Measurements from ENCODE around the gene ANKMY1. TPM values are rescaled to one million over a fixed set of nuclear protein-coding genes. Genes with fewer than 3 reads are reported as not detected.

The ANKMY1 gene
- total and polyA plus RNA-seq, 2 of the 13 experiments (the other 11 are each of a cell fraction or from before 2014, with no cell fraction given), result 11.7 to 18.8 TPM

GRCh38 chr2:240586198-240586918 lies 28.6 kb upstream of the ANKMY1 start, which contains the start of gene CAPN10 (continued):
- TF ChIP-seq ZNF142 (CRISPR knock-in tag; IDR thresholded peaks at IDR 0.05), result peak; percentile 89; the same call in 1 of the 2 replicates
- TF ChIP-seq ARHGAP35 (CRISPR knock-in tag; IDR thresholded peaks at IDR 0.05; ENCODE audit: borderline replicate concordance), result no peak
- peak; percentile 74; the same call in 1 of the 2 replicates for TF ChIP-seq KDM3A (CRISPR knock-in tag; IDR thresholded peaks at IDR 0.05; ENCODE audit: low read depth)
- TF ChIP-seq DMTF1 (CRISPR knock-in tag; IDR thresholded peaks at IDR 0.05), result no peak; the same call in 1 of the 2 replicates
- no peak; the same call in 1 of the 2 replicates for TF ChIP-seq ZNF784 (CRISPR knock-in tag; IDR thresholded peaks at IDR 0.05; ENCODE audit: borderline replicate concordance)
- 0 out of 2 replicates have a peak, but pooled peaks have one; percentile 48 for TF ChIP-seq ZNF160 (CRISPR knock-in tag; IDR thresholded peaks at IDR 0.05)
- TF ChIP-seq TCF7 (IDR thresholded peaks at IDR 0.05; ENCODE audit: low read depth), result no peak
- peak; percentile 20; the same call in 1 of the 2 replicates for TF ChIP-seq NFAT5 (CRISPR knock-in tag; IDR thresholded peaks at IDR 0.05)
- TF ChIP-seq ZNF562 (CRISPR knock-in tag; IDR thresholded peaks at IDR 0.05; ENCODE audit: borderline replicate concordance), result 0 out of 2 replicates have a peak, but pooled peaks have one; percentile 16
- peak; percentile 60 for TF ChIP-seq ERF (CRISPR knock-in tag; IDR thresholded peaks at IDR 0.05)
- peak; percentile 78 for TF ChIP-seq ZNF883 (CRISPR knock-in tag; IDR thresholded peaks at IDR 0.05; ENCODE audit: not compliant biosample characterization)
- peak; percentile 69; the same call in 1 of the 2 replicates for TF ChIP-seq ZNF12 (CRISPR knock-in tag; IDR thresholded peaks at IDR 0.05)
- TF ChIP-seq NCOA5 (CRISPR knock-in tag; IDR thresholded peaks at IDR 0.05), result no peak
- TF ChIP-seq RBFOX2 (IDR thresholded peaks at IDR 0.05; ENCODE audit: low read depth, low read length), result peak; percentile 98

Data from HepG2 (cell line).